Measurements from ENCODE around the gene MYH9.

The MYH9 gene

DNA sequence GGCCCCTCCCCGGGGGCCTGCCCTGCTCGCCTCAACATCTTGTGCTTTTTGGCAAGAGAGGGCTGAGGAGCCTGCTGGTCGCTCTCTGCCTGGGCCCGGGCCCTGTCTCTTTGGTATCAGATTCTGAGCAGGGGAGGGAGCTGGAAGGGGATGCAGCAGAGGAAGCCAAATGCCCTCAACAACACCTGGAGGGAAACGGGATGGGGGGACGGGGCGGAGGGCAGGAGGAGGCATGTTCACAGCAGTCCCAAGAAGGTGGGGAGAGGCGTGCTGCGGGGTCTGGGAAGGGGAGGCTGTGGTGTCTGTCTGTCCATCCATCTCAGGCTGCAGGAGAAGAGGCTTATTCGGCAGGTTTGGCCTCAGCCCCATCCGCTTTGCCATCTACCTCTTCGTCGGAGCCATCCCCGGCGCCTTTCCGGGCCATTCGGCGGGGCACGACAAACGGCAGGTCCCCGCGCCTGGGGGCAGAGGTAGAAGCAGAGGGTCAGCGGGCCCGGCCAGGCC is 105.4 kb downstream of the MYH9 start:
- no peaks in the 10 kb centered on the region for H3K9me3 Mint-ChIP-seq
- TF ChIP-seq, protein P1, sequence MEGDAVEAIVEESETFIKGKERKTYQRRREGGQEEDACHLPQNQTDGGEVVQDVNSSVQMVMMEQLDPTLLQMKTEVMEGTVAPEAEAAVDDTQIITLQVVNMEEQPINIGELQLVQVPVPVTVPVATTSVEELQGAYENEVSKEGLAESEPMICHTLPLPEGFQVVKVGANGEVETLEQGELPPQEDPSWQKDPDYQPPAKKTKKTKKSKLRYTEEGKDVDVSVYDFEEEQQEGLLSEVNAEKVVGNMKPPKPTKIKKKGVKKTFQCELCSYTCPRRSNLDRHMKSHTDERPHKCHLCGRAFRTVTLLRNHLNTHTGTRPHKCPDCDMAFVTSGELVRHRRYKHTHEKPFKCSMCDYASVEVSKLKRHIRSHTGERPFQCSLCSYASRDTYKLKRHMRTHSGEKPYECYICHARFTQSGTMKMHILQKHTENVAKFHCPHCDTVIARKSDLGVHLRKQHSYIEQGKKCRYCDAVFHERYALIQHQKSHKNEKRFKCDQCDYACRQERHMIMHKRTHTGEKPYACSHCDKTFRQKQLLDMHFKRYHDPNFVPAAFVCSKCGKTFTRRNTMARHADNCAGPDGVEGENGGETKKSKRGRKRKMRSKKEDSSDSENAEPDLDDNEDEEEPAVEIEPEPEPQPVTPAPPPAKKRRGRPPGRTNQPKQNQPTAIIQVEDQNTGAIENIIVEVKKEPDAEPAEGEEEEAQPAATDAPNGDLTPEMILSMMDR (IDR thresholded peaks at IDR 0.05; ENCODE audit: unreplicated experiment in 3 of 3), result no peak
- H3K4me3 Mint-ChIP-seq, result no peak overlapping the region
- H3K4me1 Mint-ChIP-seq, result peaks cover 15% of the 10 kb centered on the region
- H3K27ac Mint-ChIP-seq, result no peak overlapping the region
- peaks cover 48% of the 10 kb centered on the region for H3K36me3 Mint-ChIP-seq (ENCODE audit: low read depth)
- H3K27me3 Mint-ChIP-seq (ENCODE audit: low read depth), result no peaks in the 10 kb centered on the region

DNA sequence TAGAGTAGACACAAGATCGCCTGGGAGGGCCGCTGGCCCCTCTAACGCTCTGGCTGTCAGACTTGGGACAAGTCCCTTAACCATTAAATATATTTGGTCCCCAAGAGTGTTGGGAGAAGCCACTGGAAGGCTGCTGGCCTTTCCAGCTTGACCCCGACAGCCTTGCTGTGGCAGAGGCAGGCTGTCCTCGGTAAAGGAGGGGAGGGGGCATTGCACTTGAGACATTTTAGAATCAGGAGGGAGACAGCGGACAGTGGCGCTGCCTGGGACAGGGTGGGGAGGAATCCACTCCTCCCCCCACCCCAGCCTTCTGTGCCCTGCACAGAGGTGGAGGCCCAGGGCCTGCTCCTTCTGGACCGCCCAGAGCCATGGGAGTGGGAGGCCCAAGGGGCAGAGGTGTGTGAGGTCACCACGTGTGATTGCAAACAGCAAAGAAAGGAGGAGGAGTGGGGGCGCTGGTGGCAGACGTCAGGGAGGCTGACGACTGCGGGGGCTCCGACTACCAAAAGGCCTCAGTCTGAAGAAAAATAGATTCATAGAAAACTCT is 105.9 kb downstream of the MYH9 start:
- H3K4me3 Mint-ChIP-seq, result no peak overlapping the region
- no peaks in the 10 kb centered on the region for H3K9me3 Mint-ChIP-seq
- TF ChIP-seq, protein P1 (IDR thresholded peaks at IDR 0.05; ENCODE audit: unreplicated experiment in 3 of 3), result no peak
- H3K27me3 Mint-ChIP-seq (ENCODE audit: low read depth), result no peaks in the 10 kb centered on the region
- H3K36me3 Mint-ChIP-seq (ENCODE audit: low read depth), result peaks cover 42% of the 10 kb centered on the region
- peak overlapping the region in 1 of 3 experiments; percentile 27 for H3K27ac Mint-ChIP-seq
- H3K4me1 Mint-ChIP-seq, result peaks cover 12% of the 10 kb centered on the region

DNA sequence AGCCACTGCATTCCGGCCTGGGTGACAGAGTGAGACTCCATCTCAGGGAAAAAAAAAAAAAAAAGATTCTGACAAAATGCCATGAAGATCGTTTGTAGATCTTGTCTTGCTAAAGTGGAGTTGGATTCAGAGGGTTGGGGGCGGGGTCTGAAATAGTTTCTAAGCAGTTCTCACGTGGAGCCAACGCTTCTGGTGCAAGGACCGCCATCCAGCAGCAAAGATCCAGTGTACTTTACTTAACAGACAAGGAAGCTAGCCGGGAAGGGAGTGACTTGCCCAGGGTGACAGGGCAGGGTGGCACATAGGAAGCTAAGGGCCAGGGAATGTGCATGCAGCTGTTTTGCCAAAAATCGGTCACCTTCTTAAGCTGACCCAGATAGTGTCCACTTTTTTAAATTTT is 107.4 kb downstream of the MYH9 start:
- H3K36me3 Mint-ChIP-seq (ENCODE audit: low read depth), result peaks cover 36% of the 10 kb centered on the region
- TF ChIP-seq, protein P1 (IDR thresholded peaks at IDR 0.05; ENCODE audit: unreplicated experiment in 3 of 3), result no peak
- peaks cover 7% of the 10 kb centered on the region for H3K4me1 Mint-ChIP-seq
- H3K27me3 Mint-ChIP-seq (ENCODE audit: low read depth), result no peaks in the 10 kb centered on the region
- no peak overlapping the region for H3K4me3 Mint-ChIP-seq
- H3K9me3 Mint-ChIP-seq, result no peaks in the 10 kb centered on the region
- H3K27ac Mint-ChIP-seq, result no peak overlapping the region

DNA sequence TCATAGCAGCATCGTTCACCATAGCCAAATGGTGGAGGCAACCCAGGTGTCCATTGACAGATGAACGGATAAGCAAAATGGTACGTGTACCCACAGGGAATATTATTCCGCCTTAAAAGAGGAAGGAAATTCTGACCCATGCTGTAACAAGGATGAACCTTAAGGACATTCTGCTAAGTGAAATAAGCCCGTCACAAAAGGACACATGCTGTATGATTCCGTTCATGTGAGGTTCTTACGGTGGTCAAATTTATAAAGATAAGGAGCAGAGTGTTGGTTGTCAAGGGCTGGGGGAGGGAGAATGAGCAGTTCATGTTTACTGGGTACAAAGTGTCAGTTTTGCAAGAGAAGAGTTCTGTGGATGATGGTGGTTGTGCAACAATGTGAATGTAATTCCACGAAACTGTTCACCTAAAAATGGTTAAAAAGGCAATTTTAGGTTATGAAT is 108.5 kb downstream of the MYH9 start:
- no peak overlapping the region for H3K4me3 Mint-ChIP-seq
- peaks cover 7% of the 10 kb centered on the region for H3K4me1 Mint-ChIP-seq
- H3K9me3 Mint-ChIP-seq, result no peaks in the 10 kb centered on the region
- TF ChIP-seq, protein P1 (IDR thresholded peaks at IDR 0.05; ENCODE audit: unreplicated experiment in 3 of 3), result no peak
- H3K36me3 Mint-ChIP-seq (ENCODE audit: low read depth), result peaks cover 30% of the 10 kb centered on the region
- H3K27ac Mint-ChIP-seq, result no peak overlapping the region
- no peaks in the 10 kb centered on the region for H3K27me3 Mint-ChIP-seq (ENCODE audit: low read depth)

DNA sequence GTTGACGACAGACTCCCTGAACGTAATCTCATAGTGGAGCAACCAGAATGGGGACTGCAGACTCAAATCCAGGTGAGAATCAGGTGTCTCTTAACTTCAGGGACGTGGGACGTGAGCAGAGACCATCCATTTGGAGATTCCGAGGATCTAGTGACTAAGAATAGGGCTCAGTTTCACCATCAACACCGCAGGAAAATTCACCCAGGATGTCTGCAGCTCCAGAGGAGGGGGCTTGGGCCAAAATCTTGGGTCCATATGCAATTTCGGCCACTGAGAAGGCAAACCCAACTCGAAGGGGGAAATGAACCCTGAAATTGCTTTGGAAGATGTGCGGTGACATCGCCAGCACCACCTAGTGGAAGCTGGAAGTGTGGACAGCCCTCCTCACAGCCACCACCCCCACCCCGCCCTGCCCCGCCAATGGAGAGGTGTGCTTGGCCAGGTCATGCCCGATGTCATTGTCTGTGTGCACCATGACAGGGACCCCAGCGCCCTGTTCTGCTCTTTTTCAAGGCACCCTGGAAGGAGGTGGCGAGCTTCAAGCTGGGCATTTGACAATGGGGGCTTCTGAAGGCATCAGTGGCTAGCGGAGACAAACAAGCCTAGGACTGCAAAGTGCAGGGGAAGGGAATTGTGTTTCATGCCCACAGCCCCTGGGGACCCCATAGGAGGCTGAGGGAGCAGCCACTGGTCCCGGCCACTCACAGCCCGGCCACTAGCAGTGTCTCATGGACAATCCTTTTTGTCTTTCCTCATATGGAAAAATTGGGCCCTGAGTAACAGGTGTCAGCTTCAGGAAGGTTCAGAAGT is 110.1 kb downstream of the MYH9 start:
- Mint-ChIP-seq H3K4me3 (no peak overlapping the region), H3K9me3 (no peaks in the 10 kb centered on the region)

More for the DNA sequence above, 110.1 kb downstream of the MYH9 start:
- Mint-ChIP-seq H3K27me3 (ENCODE audit: low read depth) (no peaks in the 10 kb centered on the region), H3K4me1 (peaks cover 7% of the 10 kb centered on the region), H3K27ac (no peak overlapping the region), H3K36me3 (ENCODE audit: low read depth) (peaks cover 24% of the 10 kb centered on the region)
- TF ChIP-seq, protein P1 (IDR thresholded peaks at IDR 0.05; ENCODE audit: unreplicated experiment in 3 of 3), result peak; percentile 67 to 81 (median 77)

Data from nephron (organoid).